Activated effector memory CD4-positive, alpha-beta T cell treated with anti-CD3 and anti-CD28 coated beads, Interleukin-2, amount 50 U/mL, for 16 hours (primary cell): ENCODE data around the gene KCNK3.
"Not testable (repeated sequence)": the region's sequence is repeated elsewhere in the genome, so short reads cannot be mapped to it uniquely, and the experiment has no call there.

Experiments used
- DNase-seq: peaks from one replicate; pipeline ENCODE4 v3.0.0-alpha.2; 2020

Gene KCNK3

GRCh38 chr2:26760991-26761390 lies 68.5 kb downstream of the KCNK3 start:
- not testable (repeated sequence) for DNase-seq

- DNase-seq, result no peak
Observed at GRCh38 chr2:26763019-26763418, 70.5 kb downstream of the KCNK3 start.

GRCh38 chr2:26764078-26764887 lies 71.8 kb downstream of the KCNK3 start, which contains the start of gene SLC35F6:
SLC35F6 (plus strand) TSS chr2:26764284; CDS start chr2:26764350, 66 bp downstream.
- peak; percentile 94 for DNase-seq

GRCh38 chr2:26764906-26765305 lies 72.4 kb downstream of the KCNK3 start:
- DNase-seq, result no peak

- DNase-seq, result no peak
Observed at GRCh38 chr2:26765475-26766200, 73.1 kb downstream of the KCNK3 start.

- DNase-seq, result no peak
Observed at GRCh38 chr2:26767129-26767528, 74.6 kb downstream of the KCNK3 start.

DNA sequence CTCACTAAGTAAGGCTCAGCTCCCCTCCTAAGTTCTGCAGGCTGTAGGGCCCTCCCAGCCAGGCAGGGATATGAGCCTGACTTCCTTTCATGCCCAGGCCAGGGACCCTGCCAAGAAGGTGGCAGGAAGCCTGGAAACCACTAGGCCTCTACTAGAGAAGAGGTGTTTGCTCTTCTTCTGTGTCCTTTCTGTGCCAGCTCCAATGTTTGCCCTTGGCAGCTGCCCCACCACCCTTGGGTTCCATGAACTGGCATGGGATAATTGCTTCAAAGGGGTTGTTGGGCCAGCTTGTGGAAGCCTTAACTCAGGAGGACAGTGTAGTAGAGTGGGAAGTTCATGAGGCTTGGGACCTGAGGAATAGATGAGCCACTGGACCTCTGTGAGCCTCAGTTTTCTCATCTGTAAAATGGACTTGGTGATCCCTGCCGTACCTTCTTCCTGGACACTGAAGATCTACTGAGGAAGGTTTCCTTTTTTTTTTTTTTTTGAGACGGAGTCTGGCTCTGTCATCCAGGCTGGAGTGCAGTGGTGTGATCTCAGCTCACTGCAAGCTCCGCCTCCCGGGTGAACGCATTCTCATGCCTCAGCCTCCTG lies 75.5 kb downstream of the KCNK3 start:
- no peak for DNase-seq

DNA sequence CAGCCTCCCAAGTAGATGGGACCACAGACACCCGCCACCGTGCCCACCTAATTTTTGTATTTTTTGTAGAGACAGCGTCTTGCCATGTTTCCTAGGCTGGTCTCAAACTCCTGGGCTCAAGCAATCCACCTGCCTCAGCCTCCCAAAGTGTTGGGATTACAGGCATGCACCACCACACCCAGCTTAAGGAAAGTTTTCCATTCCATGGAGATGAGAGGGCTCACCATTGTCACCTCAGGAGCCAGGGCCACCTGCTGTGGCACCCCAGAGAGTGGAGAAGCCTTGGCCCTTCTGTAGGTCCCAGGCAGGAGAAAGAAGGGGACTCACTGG lies 76.2 kb downstream of the KCNK3 start:
- DNase-seq, result no peak

DNA sequence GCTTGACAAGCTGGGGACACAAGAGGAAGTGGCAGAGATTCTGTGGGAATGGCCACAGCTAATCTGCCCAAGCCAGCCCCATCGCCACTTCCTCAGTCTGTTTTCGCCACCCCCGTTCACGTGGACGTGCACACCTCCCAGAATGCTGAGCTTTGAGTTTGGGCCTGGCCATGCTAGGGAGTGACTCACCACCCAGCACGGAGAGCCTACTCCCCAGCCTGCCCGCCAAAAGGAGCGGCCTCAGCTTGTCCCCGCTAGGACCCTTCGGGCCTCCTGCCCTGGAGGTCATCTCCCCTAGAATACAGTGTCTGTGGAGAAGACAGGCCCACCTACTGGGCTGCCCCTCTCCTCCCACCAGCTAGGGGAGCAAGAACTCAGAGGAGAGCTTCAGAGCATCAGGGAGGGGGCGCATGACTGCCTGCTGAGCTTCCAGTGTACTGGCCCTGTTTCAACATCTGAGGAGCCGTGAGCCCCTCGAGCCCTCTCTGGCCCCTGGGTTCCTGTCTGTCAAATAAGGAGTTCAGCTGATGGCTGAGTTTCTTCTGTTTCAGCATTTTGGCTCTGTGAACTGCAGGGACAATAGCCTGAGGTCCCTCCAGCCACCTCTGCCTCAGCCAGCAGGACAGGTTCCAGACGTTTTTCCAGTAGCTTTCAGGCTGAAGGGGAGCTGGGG lies 76.7 kb downstream of the KCNK3 start:
- no peak for DNase-seq

DNA sequence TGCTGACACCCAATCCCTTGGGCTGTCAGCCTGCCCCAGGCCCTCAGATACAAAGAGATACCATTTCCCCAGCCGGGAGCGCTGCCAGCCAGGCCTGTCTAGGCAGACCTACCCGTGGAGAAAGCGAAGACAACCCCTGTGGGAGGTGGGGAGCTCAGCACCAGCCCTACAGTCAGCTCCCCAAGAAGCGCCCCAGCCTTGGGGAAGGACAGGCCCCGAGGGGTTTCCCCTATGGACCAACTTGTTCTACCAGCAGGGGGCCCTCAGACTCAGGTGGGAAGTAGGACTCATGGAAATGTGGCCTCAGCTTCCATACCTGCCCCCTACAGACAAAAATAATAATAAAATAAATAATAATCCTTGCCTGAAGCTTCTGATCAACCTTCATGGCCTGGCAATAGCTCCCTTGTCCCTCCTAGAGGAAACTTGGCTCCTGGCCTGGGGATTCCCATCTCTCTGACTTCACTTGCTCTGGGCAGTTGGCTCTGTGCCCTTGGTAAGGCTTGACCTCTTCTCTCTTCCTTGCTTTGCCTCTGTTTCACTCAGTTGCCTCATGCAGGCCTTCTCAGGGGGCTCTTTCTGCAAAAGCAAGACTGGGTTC lies 78.6 kb downstream of the KCNK3 start:
- peak; percentile 73 for DNase-seq

- DNase-seq, result peak; percentile 66
Observed at GRCh38 chr2:26772064-26773001, 79.8 kb downstream of the KCNK3 start.

GRCh38 chr2:26776195-26776800 lies 83.8 kb downstream of the KCNK3 start:
- DNase-seq, result no peak

DNA sequence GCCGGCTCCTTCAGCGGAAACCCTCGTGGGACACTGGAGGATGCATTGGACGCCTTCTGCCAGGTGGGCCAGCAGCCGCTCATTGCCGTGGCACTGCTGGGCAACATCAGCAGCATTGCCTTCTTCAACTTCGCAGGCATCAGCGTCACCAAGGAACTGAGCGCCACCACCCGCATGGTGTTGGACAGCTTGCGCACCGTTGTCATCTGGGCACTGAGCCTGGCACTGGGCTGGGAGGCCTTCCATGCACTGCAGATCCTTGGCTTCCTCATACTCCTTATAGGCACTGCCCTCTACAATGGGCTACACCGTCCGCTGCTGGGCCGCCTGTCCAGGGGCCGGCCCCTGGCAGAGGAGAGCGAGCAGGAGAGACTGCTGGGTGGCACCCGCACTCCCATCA lies 85.6 kb downstream of the KCNK3 start:
- no peak for DNase-seq

DNA sequence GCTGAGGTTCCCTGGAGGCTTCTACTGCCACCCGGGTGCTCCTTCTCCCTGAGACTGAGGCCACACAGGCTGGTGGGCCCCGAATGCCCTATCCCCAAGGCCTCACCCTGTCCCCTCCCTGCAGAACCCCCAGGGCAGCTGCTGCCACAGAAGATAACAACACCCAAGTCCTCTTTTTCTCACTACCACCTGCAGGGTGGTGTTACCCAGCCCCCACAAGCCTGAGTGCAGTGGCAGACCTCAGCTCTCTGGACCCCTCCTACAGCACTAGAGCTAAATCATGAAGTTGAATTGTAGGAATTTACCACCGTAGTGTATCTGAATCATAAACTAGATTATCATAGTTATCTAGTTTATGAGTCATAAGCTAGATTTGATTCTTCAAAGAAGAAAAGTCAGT lies 86.0 kb downstream of the KCNK3 start:
- DNase-seq, result no peak

DNA sequence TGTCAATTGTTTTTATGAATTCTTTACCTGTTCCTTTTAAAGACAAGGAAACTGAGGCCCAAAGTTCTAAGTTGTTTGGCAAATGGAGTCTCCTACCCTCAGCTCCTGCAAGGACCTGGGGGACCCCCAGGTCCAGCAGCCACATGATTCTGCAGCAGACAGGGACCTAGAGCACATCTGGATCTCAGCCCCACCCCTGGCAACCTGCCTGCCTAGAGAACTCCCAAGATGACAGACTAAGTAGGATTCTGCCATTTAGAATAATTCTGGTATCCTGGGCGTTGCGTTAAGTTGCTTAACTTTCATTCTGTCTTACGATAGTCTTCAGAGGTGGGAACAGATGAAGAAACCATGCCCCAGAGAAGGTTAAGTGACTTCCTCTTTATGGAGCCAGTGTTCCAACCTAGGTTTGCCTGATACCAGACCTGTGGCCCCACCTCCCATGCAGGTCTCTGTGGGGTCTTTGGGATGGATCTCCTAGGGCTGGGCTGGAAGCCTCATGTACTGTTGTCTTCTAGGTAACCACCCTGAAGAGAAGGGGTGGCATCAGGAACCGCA lies 87.8 kb downstream of the KCNK3 start:
- DNase-seq, result no peak
